ENCODE results near the gene SNX8. TPM values are rescaled to one million over a fixed set of nuclear protein-coding genes. Genes with fewer than 3 reads are reported as not detected.

The SNX8 gene
- total and polyA plus RNA-seq, 2 of the 13 experiments (the other 11 are each of a cell fraction or from before 2014, with no cell fraction given) = 20.6 to 45.2 TPM

DNA sequence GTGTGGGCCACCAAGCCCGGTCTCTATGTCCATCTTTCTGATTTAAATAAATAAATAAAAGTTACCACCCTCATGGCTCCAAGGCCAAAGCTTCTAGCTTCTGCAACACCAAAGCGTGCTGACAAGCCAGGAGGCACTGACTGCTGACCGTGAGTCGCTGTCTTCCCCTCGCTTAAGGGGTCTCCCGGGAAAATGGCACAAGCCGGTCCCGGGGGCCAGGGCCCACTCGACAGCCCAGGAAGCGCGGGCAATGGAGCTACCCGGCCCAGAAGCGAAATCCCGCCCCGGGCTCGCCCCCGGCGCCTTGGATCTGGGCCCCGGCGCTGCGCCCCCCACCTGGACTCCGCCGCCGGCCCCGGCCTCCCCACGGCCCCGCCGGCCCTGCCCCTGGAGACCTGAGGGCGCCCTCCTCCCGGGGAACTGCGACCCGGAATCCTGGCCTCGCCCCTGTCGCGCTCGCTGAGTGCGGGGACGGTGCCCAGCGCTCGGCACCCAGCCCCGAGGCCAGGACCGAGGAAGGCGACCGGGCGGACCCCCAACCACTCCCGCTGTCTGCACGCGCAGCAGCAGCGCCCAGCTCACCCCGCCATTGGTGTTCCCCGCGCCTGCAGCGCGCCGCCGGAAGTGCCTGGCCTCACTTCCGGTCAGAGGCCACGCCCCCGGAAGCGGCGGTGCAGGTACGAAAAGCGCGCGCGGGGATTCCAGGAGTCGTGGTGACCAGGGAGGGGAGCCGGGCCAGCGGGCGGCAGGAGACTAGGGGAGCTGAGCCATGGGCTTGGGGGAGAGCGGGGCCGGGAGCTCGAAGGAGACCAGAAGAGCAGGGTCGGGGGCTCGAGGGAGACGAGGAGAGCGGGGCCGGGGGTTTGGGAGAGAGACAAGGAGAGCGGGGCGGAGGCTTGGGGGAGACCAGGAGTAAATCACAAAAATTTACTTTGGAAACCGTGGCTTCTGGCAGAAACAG lies 72.4 kb downstream of the SNX8 start, which contains the start of the genes MRM2 and NUDT1 (continued):
- no peak for TF ChIP-seq ZNF253 (CRISPR knock-in tag; IDR thresholded peaks at IDR 0.05; ENCODE audit: borderline replicate concordance)
- peak; percentile 68 for TF ChIP-seq ZNF350 (CRISPR knock-in tag; IDR thresholded peaks at IDR 0.05; ENCODE audit: borderline replicate concordance, low read depth)
- TF ChIP-seq ZNF33A (CRISPR knock-in tag; IDR thresholded peaks at IDR 0.05; ENCODE audit: borderline replicate concordance) = no peak
- no peak for TF ChIP-seq SMAD1 (CRISPR knock-in tag; IDR thresholded peaks at IDR 0.05; ENCODE audit: borderline replicate concordance, low read depth)
- peak; percentile 39; the same call in 1 of the 2 replicates for TF ChIP-seq ZNF431 (CRISPR knock-in tag; IDR thresholded peaks at IDR 0.05; ENCODE audit: borderline replicate concordance, low read depth)
- TF ChIP-seq ZC3H13 (CRISPR knock-in tag; IDR thresholded peaks at IDR 0.05) = peak; percentile 71
- TF ChIP-seq, protein P1, sequence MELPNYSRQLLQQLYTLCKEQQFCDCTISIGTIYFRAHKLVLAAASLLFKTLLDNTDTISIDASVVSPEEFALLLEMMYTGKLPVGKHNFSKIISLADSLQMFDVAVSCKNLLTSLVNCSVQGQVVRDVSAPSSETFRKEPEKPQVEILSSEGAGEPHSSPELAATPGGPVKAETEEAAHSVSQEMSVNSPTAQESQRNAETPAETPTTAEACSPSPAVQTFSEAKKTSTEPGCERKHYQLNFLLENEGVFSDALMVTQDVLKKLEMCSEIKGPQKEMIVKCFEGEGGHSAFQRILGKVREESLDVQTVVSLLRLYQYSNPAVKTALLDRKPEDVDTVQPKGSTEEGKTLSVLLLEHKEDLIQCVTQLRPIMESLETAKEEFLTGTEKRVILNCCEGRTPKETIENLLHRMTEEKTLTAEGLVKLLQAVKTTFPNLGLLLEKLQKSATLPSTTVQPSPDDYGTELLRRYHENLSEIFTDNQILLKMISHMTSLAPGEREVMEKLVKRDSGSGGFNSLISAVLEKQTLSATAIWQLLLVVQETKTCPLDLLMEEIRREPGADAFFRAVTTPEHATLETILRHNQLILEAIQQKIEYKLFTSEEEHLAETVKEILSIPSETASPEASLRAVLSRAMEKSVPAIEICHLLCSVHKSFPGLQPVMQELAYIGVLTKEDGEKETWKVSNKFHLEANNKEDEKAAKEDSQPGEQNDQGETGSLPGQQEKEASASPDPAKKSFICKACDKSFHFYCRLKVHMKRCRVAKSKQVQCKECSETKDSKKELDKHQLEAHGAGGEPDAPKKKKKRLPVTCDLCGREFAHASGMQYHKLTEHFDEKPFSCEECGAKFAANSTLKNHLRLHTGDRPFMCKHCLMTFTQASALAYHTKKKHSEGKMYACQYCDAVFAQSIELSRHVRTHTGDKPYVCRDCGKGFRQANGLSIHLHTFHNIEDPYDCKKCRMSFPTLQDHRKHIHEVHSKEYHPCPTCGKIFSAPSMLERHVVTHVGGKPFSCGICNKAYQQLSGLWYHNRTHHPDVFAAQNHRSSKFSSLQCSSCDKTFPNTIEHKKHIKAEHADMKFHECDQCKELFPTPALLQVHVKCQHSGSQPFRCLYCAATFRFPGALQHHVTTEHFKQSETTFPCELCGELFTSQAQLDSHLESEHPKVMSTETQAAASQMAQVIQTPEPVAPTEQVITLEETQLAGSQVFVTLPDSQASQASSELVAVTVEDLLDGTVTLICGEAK (IDR thresholded peaks at IDR 0.05) = peak; percentile 95
- TF ChIP-seq, protein P1 (CRISPR knock-in tag; IDR thresholded peaks at IDR 0.05) = peak; percentile 43; the same call in 1 of the 2 replicates
- no peak for TF ChIP-seq MTA3 (CRISPR knock-in tag; IDR thresholded peaks at IDR 0.05)
- 0 out of 2 replicates have a peak, but pooled peaks have one; percentile 47 for TF ChIP-seq NR1H2 (CRISPR knock-in tag; IDR thresholded peaks at IDR 0.05; ENCODE audit: borderline replicate concordance, low read depth)
- peak; percentile 88 for TF ChIP-seq MYC (CRISPR knock-in tag; IDR thresholded peaks at IDR 0.05; ENCODE audit: borderline replicate concordance)
- TF ChIP-seq, protein P2, sequence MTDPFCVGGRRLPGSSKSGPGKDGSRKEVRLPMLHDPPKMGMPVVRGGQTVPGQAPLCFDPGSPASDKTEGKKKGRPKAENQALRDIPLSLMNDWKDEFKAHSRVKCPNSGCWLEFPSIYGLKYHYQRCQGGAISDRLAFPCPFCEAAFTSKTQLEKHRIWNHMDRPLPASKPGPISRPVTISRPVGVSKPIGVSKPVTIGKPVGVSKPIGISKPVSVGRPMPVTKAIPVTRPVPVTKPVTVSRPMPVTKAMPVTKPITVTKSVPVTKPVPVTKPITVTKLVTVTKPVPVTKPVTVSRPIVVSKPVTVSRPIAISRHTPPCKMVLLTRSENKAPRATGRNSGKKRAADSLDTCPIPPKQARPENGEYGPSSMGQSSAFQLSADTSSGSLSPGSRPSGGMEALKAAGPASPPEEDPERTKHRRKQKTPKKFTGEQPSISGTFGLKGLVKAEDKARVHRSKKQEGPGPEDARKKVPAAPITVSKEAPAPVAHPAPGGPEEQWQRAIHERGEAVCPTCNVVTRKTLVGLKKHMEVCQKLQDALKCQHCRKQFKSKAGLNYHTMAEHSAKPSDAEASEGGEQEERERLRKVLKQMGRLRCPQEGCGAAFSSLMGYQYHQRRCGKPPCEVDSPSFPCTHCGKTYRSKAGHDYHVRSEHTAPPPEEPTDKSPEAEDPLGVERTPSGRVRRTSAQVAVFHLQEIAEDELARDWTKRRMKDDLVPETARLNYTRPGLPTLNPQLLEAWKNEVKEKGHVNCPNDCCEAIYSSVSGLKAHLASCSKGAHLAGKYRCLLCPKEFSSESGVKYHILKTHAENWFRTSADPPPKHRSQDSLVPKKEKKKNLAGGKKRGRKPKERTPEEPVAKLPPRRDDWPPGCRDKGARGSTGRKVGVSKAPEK (CRISPR knock-in tag; IDR thresholded peaks at IDR 0.05; ENCODE audit: borderline replicate concordance) = 0 out of 2 replicates have a peak, but pooled peaks have one; percentile 54
- TF ChIP-seq NFE2 (CRISPR knock-in tag; IDR thresholded peaks at IDR 0.05) = no peak
- no peak for TF ChIP-seq THYN1 (CRISPR knock-in tag; IDR thresholded peaks at IDR 0.05; ENCODE audit: borderline replicate concordance, low read depth)
- TF ChIP-seq, protein P3, sequence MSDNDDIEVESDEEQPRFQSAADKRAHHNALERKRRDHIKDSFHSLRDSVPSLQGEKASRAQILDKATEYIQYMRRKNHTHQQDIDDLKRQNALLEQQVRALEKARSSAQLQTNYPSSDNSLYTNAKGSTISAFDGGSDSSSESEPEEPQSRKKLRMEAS (IDR thresholded peaks at IDR 0.05) = peak; percentile 91
- TF ChIP-seq U2AF1 (optimal IDR thresholded peaks at IDR 0.05; ENCODE audit: low read depth, low read length) = no peak

All from HepG2 (cell line).